ENCODE measurements around the gene TRAF3IP3. TPM values are rescaled to one million over a fixed set of nuclear protein-coding genes. Genes with fewer than 3 reads are reported as not detected.

The TRAF3IP3 gene
- polyA plus RNA-seq, 1 donor from 2014 or later: 240 TPM

GRCh38 chr1:209727286-209727685, 28.6 kb upstream of the TRAF3IP3 start:
- Mint-ChIP-seq H3K4me1 (peaks cover 0 to 3% (median 2%) of the 10 kb centered on the region in 3 donors), H3K9me3 (no peaks in the 10 kb centered on the region), H3K27me3 (no peaks in the 10 kb centered on the region), H3K27ac (peak overlapping the region in 1 of 3 donors; percentile 22), H3K4me3 (no peak overlapping the region), H3K36me3 (peaks cover 2% of the 10 kb centered on the region)

GRCh38 chr1:209727785-209728184, 28.1 kb upstream of the TRAF3IP3 start:
- H3K4me3 Mint-ChIP-seq: no peak overlapping the region
- peaks cover 2% of the 10 kb centered on the region for H3K36me3 Mint-ChIP-seq
- no peaks in the 10 kb centered on the region for H3K9me3 Mint-ChIP-seq
- peaks cover 0 to 3% (median 2%) of the 10 kb centered on the region in 3 donors for H3K4me1 Mint-ChIP-seq
- no peaks in the 10 kb centered on the region for H3K27me3 Mint-ChIP-seq
- peak overlapping the region in 1 of 3 donors; percentile 22 for H3K27ac Mint-ChIP-seq

- Mint-ChIP-seq H3K4me3 (no peak overlapping the region), H3K9me3 (no peaks in the 10 kb centered on the region), H3K36me3 (peaks cover 2% of the 10 kb centered on the region), H3K27ac (no peak overlapping the region), H3K4me1 (peaks cover 0 to 3% (median 2%) of the 10 kb centered on the region in 3 donors), H3K27me3 (no peaks in the 10 kb centered on the region)
Measured at GRCh38 chr1:209728466-209728865, 27.4 kb upstream of the TRAF3IP3 start.

GRCh38 chr1:209729436-209729835, 26.4 kb upstream of the TRAF3IP3 start:
- Mint-ChIP-seq H3K4me3 (no peak overlapping the region), H3K9me3 (no peaks in the 10 kb centered on the region), H3K27me3 (no peaks in the 10 kb centered on the region), H3K36me3 (peaks cover 2% of the 10 kb centered on the region), H3K4me1 (peaks cover 0 to 7% (median 3%) of the 10 kb centered on the region in 3 donors), H3K27ac (no peak overlapping the region)

GRCh38 chr1:209732725-209733124, 23.1 kb upstream of the TRAF3IP3 start:
- Mint-ChIP-seq H3K27ac (no peak overlapping the region), H3K27me3 (no peaks in the 10 kb centered on the region), H3K9me3 (no peaks in the 10 kb centered on the region), H3K36me3 (peaks cover 4% of the 10 kb centered on the region), H3K4me3 (no peak overlapping the region), H3K4me1 (peaks cover 0 to 9% (median 1%) of the 10 kb centered on the region in 3 donors)

GRCh38 chr1:209733409-209734192, 22.3 kb upstream of the TRAF3IP3 start:
- Mint-ChIP-seq H3K4me3 (no peak overlapping the region), H3K9me3 (no peaks in the 10 kb centered on the region), H3K27me3 (no peaks in the 10 kb centered on the region), H3K27ac (no peak overlapping the region), H3K4me1 (peaks cover 0 to 9% (median 1%) of the 10 kb centered on the region in 3 donors), H3K36me3 (peaks cover 4% of the 10 kb centered on the region)

- Mint-ChIP-seq H3K36me3 (peaks cover 2% of the 10 kb centered on the region), H3K27ac (no peak overlapping the region), H3K4me3 (no peak overlapping the region), H3K27me3 (peaks cover 3% of the 10 kb centered on the region), H3K4me1 (peaks cover 0 to 7% (median 1%) of the 10 kb centered on the region in 3 donors), H3K9me3 (peaks cover 0 to 2% (median 0%) of the 10 kb centered on the region in 3 donors)
Measured at GRCh38 chr1:209736490-209737117, 19.2 kb upstream of the TRAF3IP3 start.

- Mint-ChIP-seq H3K9me3 (peaks cover 0 to 2% (median 0%) of the 10 kb centered on the region in 3 donors), H3K36me3 (peaks cover 2% of the 10 kb centered on the region), H3K27me3 (peaks cover 3% of the 10 kb centered on the region), H3K4me3 (no peak overlapping the region), H3K4me1 (peaks cover 0 to 7% (median 1%) of the 10 kb centered on the region in 3 donors), H3K27ac (no peak overlapping the region)
Measured at GRCh38 chr1:209737118-209737505, 18.7 kb upstream of the TRAF3IP3 start.

GRCh38 chr1:209738270-209738669, 17.6 kb upstream of the TRAF3IP3 start:
- Mint-ChIP-seq H3K27ac (no peak overlapping the region), H3K36me3 (peaks cover 2% of the 10 kb centered on the region), H3K9me3 (peaks cover 0 to 2% (median 0%) of the 10 kb centered on the region in 3 donors), H3K4me3 (no peak overlapping the region), H3K4me1 (peaks cover 0 to 8% (median 7%) of the 10 kb centered on the region in 3 donors), H3K27me3 (peaks cover 3% of the 10 kb centered on the region)

GRCh38 chr1:209741193-209741592, 14.7 kb upstream of the TRAF3IP3 start:
- H3K36me3 Mint-ChIP-seq: peaks cover 2% of the 10 kb centered on the region
- H3K4me1 Mint-ChIP-seq: peaks cover 0 to 7% (median 3%) of the 10 kb centered on the region in 3 donors
- H3K9me3 Mint-ChIP-seq: peaks cover 0 to 2% (median 0%) of the 10 kb centered on the region in 3 donors
- no peak overlapping the region for H3K4me3 Mint-ChIP-seq
- H3K27ac Mint-ChIP-seq: no peak overlapping the region
- peaks cover 3% of the 10 kb centered on the region for H3K27me3 Mint-ChIP-seq

GRCh38 chr1:209741889-209742288, 14.0 kb upstream of the TRAF3IP3 start:
- H3K27ac Mint-ChIP-seq: no peak overlapping the region
- peaks cover 3 to 7% (median 5%) of the 10 kb centered on the region in 3 donors for H3K4me1 Mint-ChIP-seq
- H3K9me3 Mint-ChIP-seq: peaks cover 0 to 2% (median 0%) of the 10 kb centered on the region in 3 donors
- H3K36me3 Mint-ChIP-seq: peaks cover 2% of the 10 kb centered on the region
- H3K27me3 Mint-ChIP-seq: peaks cover 3% of the 10 kb centered on the region
- no peak overlapping the region for H3K4me3 Mint-ChIP-seq

- Mint-ChIP-seq H3K4me1 (peaks cover 6 to 10% (median 9%) of the 10 kb centered on the region in 3 donors), H3K9me3 (peaks cover 0 to 2% (median 0%) of the 10 kb centered on the region in 3 donors), H3K36me3 (no peaks in the 10 kb centered on the region), H3K27me3 (peaks cover 3% of the 10 kb centered on the region), H3K4me3 (no peak overlapping the region), H3K27ac (peak overlapping the region in 1 of 3 donors; percentile 9)
Measured at GRCh38 chr1:209742409-209743144, 13.3 kb upstream of the TRAF3IP3 start.

- H3K4me1 Mint-ChIP-seq: peaks cover 11 to 15% (median 13%) of the 10 kb centered on the region in 3 donors
- no peaks in the 10 kb centered on the region for H3K36me3 Mint-ChIP-seq
- H3K4me3 Mint-ChIP-seq: no peak overlapping the region
- H3K27ac Mint-ChIP-seq: no peak overlapping the region
- H3K9me3 Mint-ChIP-seq: peaks cover 0 to 2% (median 0%) of the 10 kb centered on the region in 3 donors
- peaks cover 3% of the 10 kb centered on the region for H3K27me3 Mint-ChIP-seq
Measured at GRCh38 chr1:209743145-209743482, 12.7 kb upstream of the TRAF3IP3 start.

- peaks cover 18 to 28% (median 28%) of the 10 kb centered on the region in 3 donors for H3K4me1 Mint-ChIP-seq
- H3K9me3 Mint-ChIP-seq: no peaks in the 10 kb centered on the region
- H3K36me3 Mint-ChIP-seq: no peaks in the 10 kb centered on the region
- H3K27me3 Mint-ChIP-seq: no peaks in the 10 kb centered on the region
- peak overlapping the region in 1 of 3 donors; percentile 35 for H3K27ac Mint-ChIP-seq
- peak overlapping the region in 1 of 4 donors; percentile 27 for H3K4me3 Mint-ChIP-seq
Measured at GRCh38 chr1:209746451-209747165, 9.2 kb upstream of the TRAF3IP3 start.

Measured in IgD-negative memory B cell (primary cell).